Stimulated activated naive B cell treated with anti-CD40 and anti-IgM and Interleukin-4, amounts not matched to agents 10 μg/mL and 1 μg/mL and 100 μg/mL, for 72 hours (primary cell): ENCODE measurements around the gene MAT1A.
"Not testable (repeated sequence)": the region's sequence is repeated elsewhere in the genome, so short reads cannot be mapped to it uniquely, and the experiment has no call there.

Experiments
- ATAC-seq, 2 donors: fragments of 150-1000 bp; cut with Tn5 transposase; replicated peaks; 2 replicates each; pipeline ENCODE4 v1.10.0; 2021; ENCODE audit warnings: moderate library complexity in 1 of 2
- DNase-seq: peaks from one replicate; pipeline ENCODE4 v3.0.0; 2021
- H3K27ac Mint-ChIP-seq: one replicate; pipeline ENCODE4 v1.8.0; 2022; ENCODE audit warnings: mild to moderate bottlenecking, mixed read lengths
- H3K27me3 Mint-ChIP-seq, 2 donors: one replicate each; pipeline ENCODE4 v1.8.0; 2022; ENCODE audit warnings: mixed read lengths in 2 of 2
- H3K36me3 Mint-ChIP-seq, 2 donors: one replicate each; pipeline ENCODE4 v1.8.0; 2022; ENCODE audit warnings: mixed read lengths in 2 of 2, mild to moderate bottlenecking in 1 of 2
- H3K4me1 Mint-ChIP-seq, 2 donors: one replicate each; pipeline ENCODE4 v1.8.0; 2022; ENCODE audit warnings: mixed read lengths in 2 of 2, mild to moderate bottlenecking in 1 of 2
- H3K4me3 Mint-ChIP-seq, 2 donors: one replicate each; pipeline ENCODE4 v1.8.0; 2022; ENCODE audit warnings: mild to moderate bottlenecking in 2 of 2, mixed read lengths in 2 of 2, moderate library complexity in 1 of 2
- H3K9me3 Mint-ChIP-seq, 2 donors: one replicate each; pipeline ENCODE4 v1.8.0; 2022; ENCODE audit warnings: mixed read lengths in 2 of 2, mild to moderate bottlenecking in 1 of 2

The MAT1A gene

GRCh38 chr10:80264081-80265056 lies 25.1 kb downstream of the MAT1A start:
- H3K36me3 Mint-ChIP-seq: peaks cover 0 to 10% of the 10 kb centered on the region in 2 donors
- H3K27me3 Mint-ChIP-seq: peaks cover 0 to 8% of the 10 kb centered on the region in 2 donors

GRCh38 chr10:80261316-80262030 lies 28.0 kb downstream of the MAT1A start:
- no peak overlapping the region for H3K27ac Mint-ChIP-seq
- no peak overlapping the region for H3K4me3 Mint-ChIP-seq
- no peaks in the 10 kb centered on the region for H3K4me1 Mint-ChIP-seq
- peaks cover 2 to 9% of the 10 kb centered on the region in 2 donors for H3K27me3 Mint-ChIP-seq
- peaks cover 3 to 5% of the 10 kb centered on the region in 2 donors for H3K9me3 Mint-ChIP-seq
- no peak for ATAC-seq
- DNase-seq: no peak
- peaks cover 0 to 6% of the 10 kb centered on the region in 2 donors for H3K36me3 Mint-ChIP-seq

More at GRCh38 chr10:80264081-80265056, 25.1 kb downstream of the MAT1A start:
- ATAC-seq (no peak), DNase-seq (no peak)
- Mint-ChIP-seq H3K9me3 (peaks cover 8 to 11% of the 10 kb centered on the region in 2 donors), H3K4me3 (no peak overlapping the region), H3K4me1 (no peaks in the 10 kb centered on the region), H3K27ac (no peak overlapping the region)

- H3K36me3 Mint-ChIP-seq: peaks cover 0 to 6% of the 10 kb centered on the region in 2 donors
- DNase-seq: no peak
- no peak overlapping the region for H3K4me3 Mint-ChIP-seq
- ATAC-seq: peak; percentile 41 to 51
- H3K27ac Mint-ChIP-seq: no peak overlapping the region
- peaks cover 3 to 5% of the 10 kb centered on the region in 2 donors for H3K9me3 Mint-ChIP-seq
- H3K27me3 Mint-ChIP-seq: peaks cover 9 to 15% of the 10 kb centered on the region in 2 donors
- no peaks in the 10 kb centered on the region for H3K4me1 Mint-ChIP-seq
Measured at GRCh38 chr10:80260295-80261243, 28.9 kb downstream of the MAT1A start.

GRCh38 chr10:80259405-80259871 lies 30.0 kb downstream of the MAT1A start:
- ATAC-seq (no peak), DNase-seq (no peak)
- Mint-ChIP-seq H3K27ac (no peak overlapping the region), H3K36me3 (peaks cover 0 to 6% of the 10 kb centered on the region in 2 donors), H3K9me3 (peaks cover 3 to 5% of the 10 kb centered on the region in 2 donors), H3K27me3 (peaks cover 9 to 12% of the 10 kb centered on the region in 2 donors), H3K4me1 (no peaks in the 10 kb centered on the region), H3K4me3 (no peak overlapping the region)

- not testable (repeated sequence) for H3K4me3 Mint-ChIP-seq, H3K9me3 Mint-ChIP-seq, DNase-seq, H3K4me1 Mint-ChIP-seq, H3K36me3 Mint-ChIP-seq, H3K27ac Mint-ChIP-seq
- peak; percentile 50 to 61 for ATAC-seq
- H3K27me3 Mint-ChIP-seq: peaks cover 20 to 23% of the 10 kb centered on the region in 2 donors
Measured at GRCh38 chr10:80256798-80257197, 32.7 kb downstream of the MAT1A start.

GRCh38 chr10:80254726-80255125 lies 34.7 kb downstream of the MAT1A start:
- DNase-seq, H3K9me3 Mint-ChIP-seq, H3K4me1 Mint-ChIP-seq, H3K27ac Mint-ChIP-seq, ATAC-seq, H3K4me3 Mint-ChIP-seq, H3K36me3 Mint-ChIP-seq: not testable (repeated sequence)
- H3K27me3 Mint-ChIP-seq: peaks cover 20 to 23% of the 10 kb centered on the region in 2 donors

- not testable (repeated sequence) for H3K4me3 Mint-ChIP-seq, H3K9me3 Mint-ChIP-seq, ATAC-seq, DNase-seq, H3K36me3 Mint-ChIP-seq, H3K4me1 Mint-ChIP-seq, H3K27ac Mint-ChIP-seq
- H3K27me3 Mint-ChIP-seq: peaks cover 20 to 23% of the 10 kb centered on the region in 2 donors
Measured at GRCh38 chr10:80253963-80254271, 35.5 kb downstream of the MAT1A start.

GRCh38 chr10:80253266-80253962 lies 36.0 kb downstream of the MAT1A start:
- no peaks in the 10 kb centered on the region for H3K36me3 Mint-ChIP-seq
- H3K27ac Mint-ChIP-seq: no peak overlapping the region
- H3K4me3 Mint-ChIP-seq: no peak overlapping the region
- DNase-seq (no peak), ATAC-seq (no peak)
- peaks cover 20 to 23% of the 10 kb centered on the region in 2 donors for H3K27me3 Mint-ChIP-seq
- H3K9me3 Mint-ChIP-seq: no peaks in the 10 kb centered on the region
- no peaks in the 10 kb centered on the region for H3K4me1 Mint-ChIP-seq

- Mint-ChIP-seq H3K27me3 (peaks cover 23 to 24% of the 10 kb centered on the region in 2 donors), H3K9me3 (no peaks in the 10 kb centered on the region), H3K27ac (no peak overlapping the region), H3K4me1 (no peaks in the 10 kb centered on the region), H3K36me3 (no peaks in the 10 kb centered on the region), H3K4me3 (no peak overlapping the region)
- ATAC-seq (no peak), DNase-seq (no peak)
Measured at GRCh38 chr10:80252296-80252887, 37.1 kb downstream of the MAT1A start.

- ATAC-seq, H3K36me3 Mint-ChIP-seq, H3K4me3 Mint-ChIP-seq, H3K4me1 Mint-ChIP-seq, DNase-seq, H3K27ac Mint-ChIP-seq, H3K9me3 Mint-ChIP-seq: not testable (repeated sequence)
- H3K27me3 Mint-ChIP-seq: peaks cover 23 to 24% of the 10 kb centered on the region in 2 donors
Measured at GRCh38 chr10:80251703-80252280, 37.7 kb downstream of the MAT1A start.

- not testable (repeated sequence) for H3K4me1 Mint-ChIP-seq, H3K9me3 Mint-ChIP-seq, H3K27ac Mint-ChIP-seq, H3K36me3 Mint-ChIP-seq, DNase-seq, H3K4me3 Mint-ChIP-seq
- ATAC-seq: peak; percentile 69 to 78
- peaks cover 14 to 16% of the 10 kb centered on the region in 2 donors for H3K27me3 Mint-ChIP-seq
Measured at GRCh38 chr10:80250399-80250798, 39.1 kb downstream of the MAT1A start.

- not testable (repeated sequence) for H3K36me3 Mint-ChIP-seq, DNase-seq, H3K4me1 Mint-ChIP-seq, H3K27ac Mint-ChIP-seq, ATAC-seq, H3K9me3 Mint-ChIP-seq, H3K4me3 Mint-ChIP-seq
- H3K27me3 Mint-ChIP-seq: peaks cover 14 to 16% of the 10 kb centered on the region in 2 donors
Measured at GRCh38 chr10:80249906-80250305, 39.6 kb downstream of the MAT1A start.

GRCh38 chr10:80247611-80248010 lies 41.8 kb downstream of the MAT1A start:
- not testable (repeated sequence) for H3K27ac Mint-ChIP-seq, H3K4me1 Mint-ChIP-seq, ATAC-seq, H3K36me3 Mint-ChIP-seq, H3K9me3 Mint-ChIP-seq, H3K27me3 Mint-ChIP-seq, DNase-seq, H3K4me3 Mint-ChIP-seq
